ENCODE data around the gene NDUFV1. TPM values are rescaled to one million over a fixed set of nuclear protein-coding genes. Genes with fewer than 3 reads are reported as not detected.
A peak's percentile ranks its signal among the peaks of the same experiment; 100 is the strongest.
"Not testable (repeated sequence)": the region's sequence is repeated elsewhere in the genome, so short reads cannot be mapped to it uniquely, and the experiment has no call there.

The NDUFV1 gene
- polyA plus RNA-seq, 3 donors: 71.6 to 174 (median 72.1) TPM

- Mint-ChIP-seq H3K4me3 (no peak overlapping the region), H3K27ac (no peak overlapping the region), H3K27me3 (ENCODE audit: low read depth in 3 of 3) (peaks cover 0 to 6% (median 4%) of the 10 kb centered on the region in 3 donors), H3K9me3 (peaks cover 0 to 6% (median 2%) of the 10 kb centered on the region in 7 donors), H3K4me1 (peaks cover 17% of the 10 kb centered on the region), H3K36me3 (no peaks in the 10 kb centered on the region)
- Histone ChIP-seq H2AFZ (ENCODE audit: insufficient read depth, low read depth, low read length, poor library complexity, severe bottlenecking) (no peak overlapping the region), H3K4me2 (replicated peaks; ENCODE audit: extremely low read depth, low read length, poor library complexity, severe bottlenecking) (no peak overlapping the region), H3K9me3 (replicated peaks in 1 of 2; ENCODE audit: control insufficient read depth in 1 of 2, insufficient read depth in 1 of 2, low read length in 2 of 2) (no peaks in the 10 kb centered on the region), H3K36me3 (replicated peaks in 1 of 2; ENCODE audit: control insufficient read depth in 1 of 2, insufficient read depth in 2 of 2, low read length in 2 of 2) (no peaks in the 10 kb centered on the region), H4K20me1 (ENCODE audit: insufficient read depth, low read length) (no peaks in the 10 kb centered on the region), H3K79me2 (ENCODE audit: insufficient read depth, low read length) (no peaks in the 10 kb centered on the region), H3K27me3 (ENCODE audit: control insufficient read depth in 2 of 2, insufficient read depth in 2 of 2, low read length in 2 of 2) (no peaks in the 10 kb centered on the region), H3K27ac (ENCODE audit: low read depth in 1 of 2, low read length in 2 of 2) (no peak overlapping the region), H3K4me1 (ENCODE audit: control insufficient read depth in 1 of 2, insufficient read depth in 2 of 2, low read length in 2 of 2) (peaks cover 10 to 20% of the 10 kb centered on the region in 2 donors), H3K4me3 (replicated peaks in 1 of 3; ENCODE audit: low read depth in 2 of 3, low read length in 3 of 3) (no peak overlapping the region), H3K9ac (ENCODE audit: insufficient read depth, low read length, poor library complexity, severe bottlenecking) (no peak overlapping the region)
- no peak for DNase-seq
- WGBS (ENCODE audit: insufficient coverage): 94% methylated on average over 4 of the region's 4 CpGs
- TF ChIP-seq, protein P1, sequence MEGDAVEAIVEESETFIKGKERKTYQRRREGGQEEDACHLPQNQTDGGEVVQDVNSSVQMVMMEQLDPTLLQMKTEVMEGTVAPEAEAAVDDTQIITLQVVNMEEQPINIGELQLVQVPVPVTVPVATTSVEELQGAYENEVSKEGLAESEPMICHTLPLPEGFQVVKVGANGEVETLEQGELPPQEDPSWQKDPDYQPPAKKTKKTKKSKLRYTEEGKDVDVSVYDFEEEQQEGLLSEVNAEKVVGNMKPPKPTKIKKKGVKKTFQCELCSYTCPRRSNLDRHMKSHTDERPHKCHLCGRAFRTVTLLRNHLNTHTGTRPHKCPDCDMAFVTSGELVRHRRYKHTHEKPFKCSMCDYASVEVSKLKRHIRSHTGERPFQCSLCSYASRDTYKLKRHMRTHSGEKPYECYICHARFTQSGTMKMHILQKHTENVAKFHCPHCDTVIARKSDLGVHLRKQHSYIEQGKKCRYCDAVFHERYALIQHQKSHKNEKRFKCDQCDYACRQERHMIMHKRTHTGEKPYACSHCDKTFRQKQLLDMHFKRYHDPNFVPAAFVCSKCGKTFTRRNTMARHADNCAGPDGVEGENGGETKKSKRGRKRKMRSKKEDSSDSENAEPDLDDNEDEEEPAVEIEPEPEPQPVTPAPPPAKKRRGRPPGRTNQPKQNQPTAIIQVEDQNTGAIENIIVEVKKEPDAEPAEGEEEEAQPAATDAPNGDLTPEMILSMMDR (IDR thresholded peaks at IDR 0.05): no peak
- intact Hi-C loops (cut with micrococcal nuclease): no loop called here
Measured at GRCh38 chr11:67635231-67635521, 28.4 kb downstream of the NDUFV1 start.

- H3K27ac Mint-ChIP-seq: no peak overlapping the region
- Histone ChIP-seq H3K4me1 (ENCODE audit: control insufficient read depth in 1 of 2, insufficient read depth in 2 of 2, low read length in 2 of 2) (peaks cover 0 to 10% of the 10 kb centered on the region in 2 donors), H3K36me3 (replicated peaks in 1 of 2; ENCODE audit: control insufficient read depth in 1 of 2, insufficient read depth in 2 of 2, low read length in 2 of 2) (no peaks in the 10 kb centered on the region), H3K27me3 (ENCODE audit: control insufficient read depth in 2 of 2, insufficient read depth in 2 of 2, low read length in 2 of 2) (no peaks in the 10 kb centered on the region), H3K27ac (ENCODE audit: low read depth in 1 of 2, low read length in 2 of 2) (no peak overlapping the region), H3K9me3 (replicated peaks in 1 of 2; ENCODE audit: control insufficient read depth in 1 of 2, insufficient read depth in 1 of 2, low read length in 2 of 2) (no peaks in the 10 kb centered on the region), H4K20me1 (ENCODE audit: insufficient read depth, low read length) (no peaks in the 10 kb centered on the region), H3K79me2 (ENCODE audit: insufficient read depth, low read length) (no peaks in the 10 kb centered on the region), H3K9ac (ENCODE audit: insufficient read depth, low read length, poor library complexity, severe bottlenecking) (no peak overlapping the region), H3K4me2 (replicated peaks; ENCODE audit: extremely low read depth, low read length, poor library complexity, severe bottlenecking) (no peak overlapping the region), H2AFZ (ENCODE audit: insufficient read depth, low read depth, low read length, poor library complexity, severe bottlenecking) (no peak overlapping the region), H3K4me3 (replicated peaks in 1 of 3; ENCODE audit: low read depth in 2 of 3, low read length in 3 of 3) (no peak overlapping the region)
- peaks cover 0 to 12% (median 4%) of the 10 kb centered on the region in 3 donors for H3K27me3 Mint-ChIP-seq (ENCODE audit: low read depth in 3 of 3)
- H3K4me3 Mint-ChIP-seq: no peak overlapping the region
- no peaks in the 10 kb centered on the region for H3K36me3 Mint-ChIP-seq
- WGBS (ENCODE audit: insufficient coverage): 100% methylated on average over 1 of the region's 6 CpGs
- DNase-seq: no peak
- H3K4me1 Mint-ChIP-seq: peaks cover 9% of the 10 kb centered on the region
- intact Hi-C loops (cut with micrococcal nuclease): no loop called here
- peaks cover 0 to 6% (median 2%) of the 10 kb centered on the region in 7 donors for H3K9me3 Mint-ChIP-seq
- TF ChIP-seq, protein P1 (IDR thresholded peaks at IDR 0.05): no peak
Measured at GRCh38 chr11:67636962-67637361, 30.2 kb downstream of the NDUFV1 start.

GRCh38 chr11:67637441-67637840 lies 30.7 kb downstream of the NDUFV1 start:
- H3K79me2 ChIP-seq (ENCODE audit: insufficient read depth, low read length); H3K9ac ChIP-seq (ENCODE audit: insufficient read depth, low read length, poor library complexity, severe bottlenecking); H3K36me3 Mint-ChIP-seq; H2AFZ ChIP-seq (ENCODE audit: insufficient read depth, low read depth, low read length, poor library complexity, severe bottlenecking); H3K27ac ChIP-seq (ENCODE audit: low read depth in 1 of 2, low read length in 2 of 2); H3K4me2 ChIP-seq (replicated peaks; ENCODE audit: extremely low read depth, low read length, poor library complexity, severe bottlenecking); intact Hi-C loops (cut with micrococcal nuclease); H3K36me3 ChIP-seq (replicated peaks in 1 of 2; ENCODE audit: control insufficient read depth in 1 of 2, insufficient read depth in 2 of 2, low read length in 2 of 2); DNase-seq; H3K9me3 ChIP-seq (replicated peaks in 1 of 2; ENCODE audit: control insufficient read depth in 1 of 2, insufficient read depth in 1 of 2, low read length in 2 of 2); H3K4me3 Mint-ChIP-seq; H3K4me3 ChIP-seq (replicated peaks in 1 of 3; ENCODE audit: low read depth in 2 of 3, low read length in 3 of 3); H4K20me1 ChIP-seq (ENCODE audit: insufficient read depth, low read length); H3K9me3 Mint-ChIP-seq; H3K4me1 Mint-ChIP-seq; H3K27me3 ChIP-seq (ENCODE audit: control insufficient read depth in 2 of 2, insufficient read depth in 2 of 2, low read length in 2 of 2); H3K4me1 ChIP-seq (ENCODE audit: control insufficient read depth in 1 of 2, insufficient read depth in 2 of 2, low read length in 2 of 2): not testable (repeated sequence)
- H3K27me3 Mint-ChIP-seq (ENCODE audit: low read depth in 3 of 3): peaks cover 0 to 11% (median 4%) of the 10 kb centered on the region in 3 donors
- WGBS (ENCODE audit: insufficient coverage): no CpG with 5 or more reads among the region's 3 CpGs
- peak overlapping the region in 1 of 7 donors; percentile 64 for H3K27ac Mint-ChIP-seq
